ENCODE data around the gene RNF214.

RNF214 gene

GRCh38 chr11:117214404-117215110 is 17.9 kb upstream of the RNF214 start:
- DNase-seq (ENCODE audit: low read depth), result no peak

GRCh38 chr11:117217141-117218084 is 15.1 kb upstream of the RNF214 start:
- DNase-seq (ENCODE audit: low read depth), result no peak

GRCh38 chr11:117218133-117218915 is 14.1 kb upstream of the RNF214 start:
- no peak for DNase-seq (ENCODE audit: low read depth)

GRCh38 chr11:117219001-117219400 is 13.5 kb upstream of the RNF214 start:
- no peak for DNase-seq (ENCODE audit: low read depth)

- DNase-seq (ENCODE audit: low read depth), result no peak
These were observed 13.0 kb upstream of the RNF214 start for GRCh38 chr11:117219455-117219854.

- no peak for DNase-seq (ENCODE audit: low read depth)
These were observed 12.5 kb upstream of the RNF214 start for GRCh38 chr11:117219995-117220394.

GRCh38 chr11:117220568-117220967 is 11.9 kb upstream of the RNF214 start:
- DNase-seq (ENCODE audit: low read depth), result no peak

GRCh38 chr11:117220999-117221774 is 11.3 kb upstream of the RNF214 start:
- no peak for DNase-seq (ENCODE audit: low read depth)

GRCh38 chr11:117221775-117222517 is 10.5 kb upstream of the RNF214 start:
- DNase-seq (ENCODE audit: low read depth), result no peak

GRCh38 chr11:117222991-117223740 is 9.3 kb upstream of the RNF214 start:
- DNase-seq (ENCODE audit: low read depth), result no peak

GRCh38 chr11:117223741-117224689 is 8.5 kb upstream of the RNF214 start:
- no peak for DNase-seq (ENCODE audit: low read depth)

- DNase-seq (ENCODE audit: low read depth), result no peak
These were observed 6.8 kb upstream of the RNF214 start for GRCh38 chr11:117225553-117226170.

- DNase-seq (ENCODE audit: low read depth), result no peak
These were observed 5.8 kb upstream of the RNF214 start for GRCh38 chr11:117226388-117227385.

GRCh38 chr11:117228091-117228490 is 4.4 kb upstream of the RNF214 start:
- no peak for DNase-seq (ENCODE audit: low read depth)

GRCh38 chr11:117229411-117229810 is 3.1 kb upstream of the RNF214 start:
- DNase-seq (ENCODE audit: low read depth), result no peak

- DNase-seq (ENCODE audit: low read depth), result no peak
These were observed 2.6 kb upstream of the RNF214 start for GRCh38 chr11:117229931-117230285.

- DNase-seq (ENCODE audit: low read depth), result no peak
These were observed 2.0 kb upstream of the RNF214 start for GRCh38 chr11:117230286-117230961.

Data from stimulated activated CD8-positive, alpha-beta memory T cell treated with anti-CD3 and anti-CD28 coated beads, Interleukin-15, amount 100 ng/mL, for 1 hour (primary cell).